CD14-positive monocyte (primary cell): ENCODE results near the gene NELL1. TPM values are rescaled to one million over a fixed set of nuclear protein-coding genes. Genes with fewer than 3 reads are reported as not detected.

ENCODE experiments used
- DNase-seq, 3 donors: peaks; one replicate each; pipeline ENCODE4 v3.0.0-alpha.2; 2011 to 2022
- H2AFZ ChIP-seq: 2 replicates; pipeline ENCODE4 v1.6.0; 2012; ENCODE audit warnings: mild to moderate bottlenecking, low read depth, low read length, inconsistent platforms; ENCODE audit not compliant: insufficient read depth, poor library complexity, severe bottlenecking
- H3K27ac ChIP-seq, 2 donors: 1 replicate in 1 of 2; 2 replicates in 1 of 2; pipeline ENCODE4 v1.5.1; 2012 to 2013; ENCODE audit warnings: low read length in 2 of 2, control low read depth in 1 of 2, inconsistent platforms in 1 of 2, low read depth in 1 of 2, mild to moderate bottlenecking in 1 of 2
- H3K27me3 ChIP-seq, 2 donors: one replicate each; pipeline versions ENCODE4 v1.6.0 to v1.6.1; 2011 to 2013; ENCODE audit warnings: low read length in 2 of 2; ENCODE audit not compliant: control insufficient read depth in 2 of 2, insufficient read depth in 2 of 2
- H3K36me3 ChIP-seq, 2 donors: replicated peaks in 1 of 2; 1 replicate in 1 of 2; 2 replicates in 1 of 2; pipeline versions ENCODE4 v1.5.1 to v1.6.1; 2012 to 2013; ENCODE audit warnings: low read length in 2 of 2, control low read depth in 1 of 2, inconsistent platforms in 1 of 2, mild to moderate bottlenecking in 1 of 2; ENCODE audit not compliant: insufficient read depth in 2 of 2, control insufficient read depth in 1 of 2
- H3K4me1 ChIP-seq, 2 donors: 1 replicate in 1 of 2; 2 replicates in 1 of 2; pipeline versions ENCODE4 v1.5.1 to v1.6.1; 2012 to 2013; ENCODE audit warnings: low read length in 2 of 2, control low read depth in 1 of 2, inconsistent platforms in 1 of 2, mild to moderate bottlenecking in 1 of 2, moderate library complexity in 1 of 2; ENCODE audit not compliant: insufficient read depth in 2 of 2, control insufficient read depth in 1 of 2
- H3K4me2 ChIP-seq: replicated peaks from 2 replicates; pipeline ENCODE3; 2012; ENCODE audit warnings: low read length, moderate library complexity, mild to moderate bottlenecking; ENCODE audit not compliant: poor library complexity, severe bottlenecking; ENCODE audit errors: extremely low read depth
- H3K4me3 ChIP-seq, 3 experiments: fragments of 200-600 bp in 1 of 3; sonication (generic) in 1 of 3; replicated peaks in 1 of 3; 1 replicate in 2 of 3; 2 replicates in 1 of 3; pipeline ENCODE4 v1.5.1; 2011 to 2013; ENCODE audit warnings: low read length in 3 of 3, mild to moderate bottlenecking in 3 of 3, control low read depth in 2 of 3, low read depth in 2 of 3, inconsistent platforms in 1 of 3, moderate library complexity in 1 of 3
- H3K79me2 ChIP-seq: 2 replicates; pipeline ENCODE4 v1.6.0; 2012; ENCODE audit warnings: mild to moderate bottlenecking, control low read depth, inconsistent platforms, low read length, moderate library complexity; ENCODE audit not compliant: insufficient read depth
- H3K9ac ChIP-seq: 2 replicates; pipeline ENCODE4 v1.6.0; 2017; ENCODE audit warnings: low read length, mild to moderate bottlenecking; ENCODE audit not compliant: insufficient read depth, poor library complexity, severe bottlenecking
- H3K9me3 ChIP-seq, 2 donors: replicated peaks in 1 of 2; 1 replicate in 1 of 2; 2 replicates in 1 of 2; pipeline versions ENCODE4 v1.5.1 to v1.6.1; 2012 to 2013; ENCODE audit warnings: low read length in 2 of 2, control low read depth in 1 of 2; ENCODE audit not compliant: control insufficient read depth in 1 of 2, insufficient read depth in 1 of 2
- H4K20me1 ChIP-seq: 2 replicates; pipeline ENCODE4 v1.6.0; 2012; ENCODE audit warnings: mild to moderate bottlenecking, low read length, control low read depth, moderate library complexity; ENCODE audit not compliant: insufficient read depth
- H3K27ac Mint-ChIP-seq, 7 donors: one replicate each; pipeline ENCODE4 v1.8.0; 2020; ENCODE audit warnings: mild to moderate bottlenecking in 7 of 7, mixed read lengths in 7 of 7, moderate library complexity in 6 of 7, inconsistent platforms in 2 of 7
- H3K27me3 Mint-ChIP-seq, 3 donors: one replicate each; pipeline ENCODE4 v1.8.0; 2021 to 2022; ENCODE audit warnings: low read depth in 3 of 3, mild to moderate bottlenecking in 3 of 3, mixed read lengths in 3 of 3, moderate library complexity in 3 of 3, inconsistent platforms in 1 of 3
- H3K36me3 Mint-ChIP-seq, 2 donors: one replicate each; pipeline ENCODE4 v1.8.0; 2020; ENCODE audit warnings: mixed read lengths in 2 of 2, inconsistent platforms in 1 of 2, mild to moderate bottlenecking in 1 of 2
- H3K4me1 Mint-ChIP-seq: one replicate; pipeline ENCODE4 v1.8.0; 2020; ENCODE audit warnings: mild to moderate bottlenecking, mixed read lengths
- H3K4me3 Mint-ChIP-seq, 2 donors: one replicate each; pipeline ENCODE4 v1.8.0; 2020; ENCODE audit warnings: mild to moderate bottlenecking in 2 of 2, mixed read lengths in 2 of 2, moderate library complexity in 1 of 2
- H3K9me3 Mint-ChIP-seq, 7 donors: one replicate each; pipeline ENCODE4 v1.8.0; 2020 to 2022; ENCODE audit warnings: mixed read lengths in 7 of 7, mild to moderate bottlenecking in 6 of 7, moderate library complexity in 6 of 7, inconsistent platforms in 2 of 7
- WGBS: methylation state at CpG from one replicate; pipeline ENCODE4 v1.1.5; 2013; ENCODE audit warnings: missing lambda C conversion rate; ENCODE audit not compliant: insufficient coverage; 5-methylcytosine and 5-hydroxymethylcytosine counted together
- intact Hi-C, 2 donors: fragments of 100-400 bp; cut with micrococcal nuclease; formaldehyde crosslinking; loops; one replicate each; pipeline versions ENCODE4 v1.15.0 to v1.15.1; 2023
- polyA plus RNA-seq, 3 donors: library from polyadenylated mRNA; depleted of rRNA in 1 of 3; unstranded in 2 of 3; stranded (reverse) in 1 of 3; fragments of 300-500 nt in 2 of 3; fragments of >200 nt in 1 of 3; fragmentation: Illumina TruSeq in 2 of 3; gene quantifications; 1 replicate in 2 of 3; 2 replicates in 1 of 3; pipeline ENCODE4 v1.2.3, GENCODE V29; 2012 to 2021
- TF ChIP-seq, protein P1 (sequence below): fragments of 200-600 bp; IDR thresholded peaks from one replicate; pipeline ENCODE4 v1.8.0; 2022; ENCODE audit warnings: antibody characterized with exemption, mild to moderate bottlenecking

NELL1 gene
- polyA plus RNA-seq, 3 donors = not detected

GRCh38 chr11:21554284-21554683, 884.9 kb downstream of the NELL1 start:
- no peak overlapping the region for H3K27ac Mint-ChIP-seq
- H3K79me2 ChIP-seq = no peaks in the 10 kb centered on the region
- no peaks in the 10 kb centered on the region for H3K4me1 Mint-ChIP-seq
- H3K36me3 ChIP-seq = no peaks in the 10 kb centered on the region
- TF ChIP-seq, protein P1, sequence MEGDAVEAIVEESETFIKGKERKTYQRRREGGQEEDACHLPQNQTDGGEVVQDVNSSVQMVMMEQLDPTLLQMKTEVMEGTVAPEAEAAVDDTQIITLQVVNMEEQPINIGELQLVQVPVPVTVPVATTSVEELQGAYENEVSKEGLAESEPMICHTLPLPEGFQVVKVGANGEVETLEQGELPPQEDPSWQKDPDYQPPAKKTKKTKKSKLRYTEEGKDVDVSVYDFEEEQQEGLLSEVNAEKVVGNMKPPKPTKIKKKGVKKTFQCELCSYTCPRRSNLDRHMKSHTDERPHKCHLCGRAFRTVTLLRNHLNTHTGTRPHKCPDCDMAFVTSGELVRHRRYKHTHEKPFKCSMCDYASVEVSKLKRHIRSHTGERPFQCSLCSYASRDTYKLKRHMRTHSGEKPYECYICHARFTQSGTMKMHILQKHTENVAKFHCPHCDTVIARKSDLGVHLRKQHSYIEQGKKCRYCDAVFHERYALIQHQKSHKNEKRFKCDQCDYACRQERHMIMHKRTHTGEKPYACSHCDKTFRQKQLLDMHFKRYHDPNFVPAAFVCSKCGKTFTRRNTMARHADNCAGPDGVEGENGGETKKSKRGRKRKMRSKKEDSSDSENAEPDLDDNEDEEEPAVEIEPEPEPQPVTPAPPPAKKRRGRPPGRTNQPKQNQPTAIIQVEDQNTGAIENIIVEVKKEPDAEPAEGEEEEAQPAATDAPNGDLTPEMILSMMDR = no peak
- no peak overlapping the region for H3K9ac ChIP-seq
- no peak overlapping the region for H3K4me3 ChIP-seq
- no peaks in the 10 kb centered on the region for H3K4me1 ChIP-seq
- H3K9me3 Mint-ChIP-seq = no peaks in the 10 kb centered on the region
- no peaks in the 10 kb centered on the region for H3K9me3 ChIP-seq
- intact Hi-C loops = no loop called here
- no peak for DNase-seq
- no peaks in the 10 kb centered on the region for H3K27me3 ChIP-seq
- no peak overlapping the region for H2AFZ ChIP-seq
- no peaks in the 10 kb centered on the region for H3K36me3 Mint-ChIP-seq
- WGBS = 100% methylated on average over 2 of the region's 3 CpGs
- peaks cover 0 to 2% (median 0%) of the 10 kb centered on the region in 3 donors for H3K27me3 Mint-ChIP-seq
- no peak overlapping the region for H3K4me3 Mint-ChIP-seq
- H3K27ac ChIP-seq = no peak overlapping the region
- no peak overlapping the region for H3K4me2 ChIP-seq
- H4K20me1 ChIP-seq = no peaks in the 10 kb centered on the region

GRCh38 chr11:21556926-21557325, 887.5 kb downstream of the NELL1 start:
- Mint-ChIP-seq H3K4me3 (no peak overlapping the region), H3K9me3 (no peaks in the 10 kb centered on the region), H3K27ac (no peak overlapping the region), H3K4me1 (no peaks in the 10 kb centered on the region), H3K36me3 (no peaks in the 10 kb centered on the region), H3K27me3 (peaks cover 0 to 2% (median 0%) of the 10 kb centered on the region in 3 donors)
- H4K20me1 ChIP-seq = no peaks in the 10 kb centered on the region
- H2AFZ ChIP-seq = no peak overlapping the region
- no peak overlapping the region for H3K9ac ChIP-seq
- no peak overlapping the region for H3K4me3 ChIP-seq
- no peaks in the 10 kb centered on the region for H3K9me3 ChIP-seq
- no peak overlapping the region for H3K4me2 ChIP-seq
- intact Hi-C loops = no loop called here
- H3K27ac ChIP-seq = no peak overlapping the region
- H3K36me3 ChIP-seq = no peaks in the 10 kb centered on the region
- DNase-seq = no peak
- no peaks in the 10 kb centered on the region for H3K4me1 ChIP-seq
- TF ChIP-seq, protein P1 = no peak
- 100% methylated on average over 1 of the region's 3 CpGs for WGBS
- H3K27me3 ChIP-seq = no peaks in the 10 kb centered on the region
- H3K79me2 ChIP-seq = no peaks in the 10 kb centered on the region
